Liver (tissue), 3 donors: Measurements from ENCODE around the gene BTG4.

ENCODE experiments used
- CTCF ChIP-seq: fragments of 150-350 bp; IDR thresholded peaks from 2 replicates; pipeline ENCODE4 v1.5.1; 2017; ENCODE audit warnings: improper control_type of control experiment, low read depth, low read length; ENCODE audit not compliant: missing input control
- EGR1 ChIP-seq, 2 donors: IDR thresholded peaks; 2 replicates each; pipeline ENCODE4 v1.6.1; 2016 to 2018; ENCODE audit warnings: antibody characterized with exemption in 2 of 2, low read depth in 2 of 2
- MAX ChIP-seq: IDR thresholded peaks from 2 replicates; pipeline ENCODE4 v1.6.1; 2016; ENCODE audit warnings: antibody characterized with exemption
- NR2F2 ChIP-seq: IDR thresholded peaks from 2 replicates; pipeline ENCODE4 v1.6.1; 2016; ENCODE audit warnings: antibody characterized with exemption
- RAD21 ChIP-seq, 2 donors: IDR thresholded peaks; 2 replicates each; pipeline ENCODE4 v1.6.1; 2016; ENCODE audit warnings: antibody characterized with exemption in 2 of 2, mild to moderate bottlenecking in 2 of 2
- REST ChIP-seq: IDR thresholded peaks from 2 replicates; pipeline ENCODE4 v1.6.1; 2016; ENCODE audit warnings: antibody characterized with exemption, mild to moderate bottlenecking
- RXRA ChIP-seq, 2 donors: IDR thresholded peaks; 2 replicates each; pipeline ENCODE4 v1.6.1; 2017 to 2018; ENCODE audit warnings: antibody characterized with exemption in 2 of 2, mild to moderate bottlenecking in 1 of 2
- TAF1 ChIP-seq: conservative IDR thresholded peaks from 2 replicates; pipeline ENCODE4 v1.6.1; 2016; ENCODE audit warnings: antibody characterized with exemption, mild to moderate bottlenecking
- donor health status: healthy.
- donor health status: healthy.

- TF ChIP-seq TAF1 = no peak
- TF ChIP-seq CTCF = peak; percentile 85
- TF ChIP-seq MAX = peak; percentile 67
- TF ChIP-seq NR2F2 = no peak
- peak; percentile 98 to 99 for TF ChIP-seq RAD21 (IDR thresholded peaks at IDR 0.05)
- TF ChIP-seq RXRA (IDR thresholded peaks at IDR 0.05) = no peak
- no peak for TF ChIP-seq REST
- no peak for TF ChIP-seq EGR1 (IDR thresholded peaks at IDR 0.05; ENCODE audit: low read depth in 2 of 2)
Measured at GRCh38 chr11:111446404-111447111, 65.6 kb downstream of the BTG4 start.
